Neuronal stem cell (in vitro differentiated cells): ENCODE data around the gene METTL21A.
"Not testable (repeated sequence)": the region's sequence is repeated elsewhere in the genome, so short reads cannot be mapped to it uniquely, and the experiment has no call there.

Experiments
- DNase-seq: peaks from one replicate; pipeline ENCODE4 v3.0.0-alpha.2; 2013; ENCODE audit warnings: low spot score
- H2AFZ ChIP-seq: one replicate; pipeline ENCODE4 v1.6.1; 2013; ENCODE audit warnings: mild to moderate bottlenecking, low read length, inconsistent platforms
- H2AK5ac ChIP-seq: 2 replicates; pipeline ENCODE4 v1.6.1; 2013; ENCODE audit warnings: low read depth, mild to moderate bottlenecking, inconsistent platforms, low read length, moderate library complexity, mixed read lengths
- H2BK120ac ChIP-seq: 2 replicates; pipeline ENCODE4 v1.6.1; 2013; ENCODE audit warnings: low read depth, mild to moderate bottlenecking, inconsistent platforms, low read length, moderate library complexity, mixed read lengths
- H2BK12ac ChIP-seq: one replicate; pipeline ENCODE4 v1.6.1; 2013; ENCODE audit warnings: low read length, inconsistent platforms
- H2BK15ac ChIP-seq: 2 replicates; pipeline ENCODE4 v1.6.1; 2013; ENCODE audit warnings: mild to moderate bottlenecking, low read length, inconsistent platforms, mixed read lengths
- H2BK5ac ChIP-seq: one replicate; pipeline ENCODE4 v1.6.1; 2013; ENCODE audit warnings: inconsistent platforms, mild to moderate bottlenecking, low read length, moderate library complexity
- H3K14ac ChIP-seq: one replicate; pipeline ENCODE4 v1.6.1; 2013; ENCODE audit warnings: low read length, inconsistent platforms
- H3K18ac ChIP-seq: 2 replicates; pipeline ENCODE4 v1.6.1; 2013; ENCODE audit warnings: low read length, inconsistent platforms
- H3K23ac ChIP-seq: 2 replicates; pipeline ENCODE4 v1.6.1; 2013; ENCODE audit warnings: low read depth, mild to moderate bottlenecking, mixed read lengths, low read length, inconsistent platforms; ENCODE audit not compliant: poor library complexity
- H3K27ac ChIP-seq: replicated peaks from 3 replicates; pipeline ENCODE4 v1.5.1; 2013; ENCODE audit warnings: low read length, inconsistent platforms
- H3K27me3 ChIP-seq, 3 experiments: 2 replicates each; pipeline ENCODE4 v1.6.1; 2013; ENCODE audit warnings: low read length in 3 of 3, mild to moderate bottlenecking in 2 of 3, inconsistent platforms in 1 of 3, low read depth in 1 of 3, mixed read lengths in 1 of 3, moderate library complexity in 1 of 3; ENCODE audit not compliant: control insufficient read depth in 3 of 3, insufficient read depth in 3 of 3
- H3K36me3 ChIP-seq, 2 donors: replicated peaks in 1 of 2; 2 replicates each; pipeline ENCODE4 v1.6.1; 2013; ENCODE audit warnings: low read length in 2 of 2; ENCODE audit not compliant: control insufficient read depth in 2 of 2, insufficient read depth in 2 of 2
- H3K4ac ChIP-seq: 2 replicates; pipeline ENCODE4 v1.6.1; 2013; ENCODE audit warnings: inconsistent platforms, mild to moderate bottlenecking, low read length, moderate library complexity
- H3K4me1 ChIP-seq, 2 donors: 1 replicate in 1 of 2; 2 replicates in 1 of 2; pipeline ENCODE4 v1.6.1; 2013; ENCODE audit warnings: low read length in 2 of 2, low read depth in 1 of 2; ENCODE audit not compliant: control insufficient read depth in 2 of 2, insufficient read depth in 1 of 2
- H3K4me2 ChIP-seq: one replicate; pipeline ENCODE4 v1.6.1; 2013; ENCODE audit warnings: mild to moderate bottlenecking, low read length, inconsistent platforms; ENCODE audit not compliant: insufficient read depth, poor library complexity, severe bottlenecking
- H3K4me3 ChIP-seq, 2 donors: 2 replicates each; pipeline ENCODE4 v1.5.1; 2013; ENCODE audit warnings: low read length in 2 of 2, mild to moderate bottlenecking in 2 of 2, inconsistent platforms in 1 of 2, moderate library complexity in 1 of 2
- H3K79me1 ChIP-seq: one replicate; pipeline ENCODE4 v1.6.1; 2013; ENCODE audit warnings: low read depth, mild to moderate bottlenecking, inconsistent platforms, low read length, moderate library complexity
- H3K9ac ChIP-seq: one replicate; pipeline ENCODE4 v1.6.1; 2013; ENCODE audit warnings: mild to moderate bottlenecking, low read depth, low read length, inconsistent platforms; ENCODE audit not compliant: poor library complexity
- H3K9me3 ChIP-seq, 2 donors: replicated peaks in 1 of 2; 2 replicates each; pipeline versions ENCODE3 to v1.6.1; 2013; ENCODE audit warnings: low read length in 2 of 2, mild to moderate bottlenecking in 2 of 2, inconsistent platforms in 1 of 2, low read depth in 1 of 2, mixed read lengths in 1 of 2, moderate library complexity in 1 of 2; ENCODE audit not compliant: control insufficient read depth in 2 of 2, insufficient read depth in 1 of 2
- H4K8ac ChIP-seq: one replicate; pipeline ENCODE4 v1.6.1; 2013; ENCODE audit warnings: low read depth, mild to moderate bottlenecking, inconsistent platforms, low read length, moderate library complexity
- H4K91ac ChIP-seq: one replicate; pipeline ENCODE4 v1.6.1; 2013; ENCODE audit warnings: low read length, low read depth, mild to moderate bottlenecking, inconsistent platforms; ENCODE audit not compliant: poor library complexity
- WGBS, 2 donors: extraction: QIAGEN DNeasy Blood & Tissue Kit; methylation state at CpG; one replicate each; pipeline ENCODE4 v1.1.7; 2013; ENCODE audit warnings: missing lambda C conversion rate in 2 of 2, mixed read lengths in 1 of 2; ENCODE audit not compliant: insufficient read length in 2 of 2, insufficient replicate concordance in 1 of 2; ENCODE audit errors: extremely low coverage in 2 of 2; 5-methylcytosine and 5-hydroxymethylcytosine counted together

Gene METTL21A

GRCh38 chr2:207640661-207641060 is 15.5 kb upstream of the METTL21A start:
- no peak overlapping the region for H2BK120ac ChIP-seq
- H2AFZ ChIP-seq, result no peak overlapping the region
- H4K8ac ChIP-seq, result no peak overlapping the region
- no CpG with 5 or more reads among the region's 1 CpG for WGBS, 2 donors
- DNase-seq, result no peak
- H3K9me3 ChIP-seq, result peaks cover 0 to 4% of the 10 kb centered on the region in 2 donors
- H3K18ac ChIP-seq, result no peak overlapping the region
- no peak overlapping the region for H2BK5ac ChIP-seq
- H3K36me3 ChIP-seq, result no peaks in the 10 kb centered on the region
- peaks cover 0 to 7% (median 0%) of the 10 kb centered on the region in 3 experiments for H3K27me3 ChIP-seq
- H4K91ac ChIP-seq, result no peak overlapping the region
- no peak overlapping the region for H2BK12ac ChIP-seq
- no peak overlapping the region for H2AK5ac ChIP-seq
- H3K23ac ChIP-seq, result no peak overlapping the region
- no peak overlapping the region for H3K4ac ChIP-seq
- no peak overlapping the region for H3K4me2 ChIP-seq
- H3K4me1 ChIP-seq, result no peaks in the 10 kb centered on the region
- no peak overlapping the region for H2BK15ac ChIP-seq
- H3K27ac ChIP-seq, result no peak overlapping the region
- no peaks in the 10 kb centered on the region for H3K79me1 ChIP-seq
- H3K4me3 ChIP-seq, result no peak overlapping the region
- H3K9ac ChIP-seq, result no peak overlapping the region
- no peak overlapping the region for H3K14ac ChIP-seq

DNA sequence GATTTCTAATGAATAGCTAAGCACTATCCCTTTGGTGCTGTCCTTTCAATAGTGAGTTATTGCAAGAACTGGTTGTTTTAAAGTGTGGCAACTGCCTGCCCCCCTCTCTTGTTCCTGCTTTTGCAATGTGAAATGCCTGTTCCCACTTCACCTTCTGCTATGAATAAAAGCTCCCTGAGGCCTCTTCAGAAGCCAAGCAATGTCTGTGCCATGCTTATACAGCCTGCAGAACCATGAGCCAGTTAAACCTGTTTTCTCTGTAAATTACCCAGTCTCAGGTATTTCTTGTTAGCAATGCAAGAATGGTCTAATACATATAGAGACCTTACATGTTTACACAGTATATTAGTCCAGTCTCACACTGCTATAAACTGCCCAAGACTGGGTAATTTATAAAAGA is 15.0 kb upstream of the METTL21A start:
- peaks cover 0 to 7% (median 0%) of the 10 kb centered on the region in 3 experiments for H3K27me3 ChIP-seq

DNA sequence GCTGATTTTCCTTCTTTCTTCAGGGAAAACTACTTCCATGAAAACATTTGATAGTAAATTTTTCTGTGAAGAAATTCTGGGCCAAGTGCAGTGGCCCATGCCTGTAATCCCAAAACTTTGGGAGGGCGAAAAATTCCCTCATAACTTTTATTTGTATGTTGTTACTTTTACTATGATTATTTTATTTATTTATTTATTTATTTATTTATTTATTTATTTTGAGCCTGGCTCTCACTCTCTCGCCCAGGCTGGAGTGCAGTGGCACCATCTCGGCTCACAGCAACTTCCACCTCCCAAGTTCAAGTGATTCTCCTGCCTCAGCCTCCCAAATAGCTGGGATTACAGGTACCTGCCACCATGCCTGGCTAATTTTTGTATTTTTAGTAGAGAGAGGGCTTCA is 14.1 kb upstream of the METTL21A start:
- WGBS, 2 donors, result no CpG with 5 or more reads among the region's 3 CpGs
- not testable (repeated sequence) for H2AK5ac ChIP-seq

More for the DNA sequence above, 15.0 kb upstream of the METTL21A start:
- no peak overlapping the region for H3K14ac ChIP-seq
- H3K4ac ChIP-seq, result no peak overlapping the region
- H3K4me3 ChIP-seq, result no peak overlapping the region
- no peak overlapping the region for H3K27ac ChIP-seq
- H3K9ac ChIP-seq, result no peak overlapping the region
- no peak overlapping the region for H2AK5ac ChIP-seq
- no peak overlapping the region for H3K18ac ChIP-seq
- H3K9me3 ChIP-seq, result peaks cover 0 to 4% of the 10 kb centered on the region in 2 donors
- no peak overlapping the region for H2BK12ac ChIP-seq
- H2BK5ac ChIP-seq, result no peak overlapping the region
- no peaks in the 10 kb centered on the region for H3K79me1 ChIP-seq
- H3K4me1 ChIP-seq, result no peaks in the 10 kb centered on the region
- no peak overlapping the region for H3K4me2 ChIP-seq
- no peak overlapping the region for H4K91ac ChIP-seq
- H3K23ac ChIP-seq, result no peak overlapping the region
- no peak overlapping the region for H4K8ac ChIP-seq
- DNase-seq, result no peak
- no peak overlapping the region for H2BK15ac ChIP-seq
- no peaks in the 10 kb centered on the region for H3K36me3 ChIP-seq
- H2BK120ac ChIP-seq, result no peak overlapping the region
- H2AFZ ChIP-seq, result no peak overlapping the region

GRCh38 chr2:207635468-207636200 is 10.4 kb upstream of the METTL21A start:
- H2BK120ac ChIP-seq, result no peak overlapping the region
- no peak overlapping the region for H3K14ac ChIP-seq
- H4K91ac ChIP-seq, result no peak overlapping the region
- H3K9me3 ChIP-seq, result no peaks in the 10 kb centered on the region
- DNase-seq, result no peak
- no peak overlapping the region for H3K4ac ChIP-seq
- H3K4me1 ChIP-seq, result no peaks in the 10 kb centered on the region
- H2BK12ac ChIP-seq, result no peak overlapping the region
- no peak overlapping the region for H2BK15ac ChIP-seq
- WGBS, 2 donors, result no CpG with 5 or more reads among the region's 11 CpGs
- no peak overlapping the region for H2AK5ac ChIP-seq
- H3K79me1 ChIP-seq, result no peaks in the 10 kb centered on the region
- H4K8ac ChIP-seq, result no peak overlapping the region
- no peak overlapping the region for H3K27ac ChIP-seq
- no peak overlapping the region for H2AFZ ChIP-seq
- H3K4me2 ChIP-seq, result no peak overlapping the region
- no peak overlapping the region for H3K9ac ChIP-seq
- no peak overlapping the region for H3K4me3 ChIP-seq
- no peak overlapping the region for H2BK5ac ChIP-seq
- H3K18ac ChIP-seq, result no peak overlapping the region
- H3K23ac ChIP-seq, result no peak overlapping the region
- H3K27me3 ChIP-seq, result peaks cover 0 to 14% (median 0%) of the 10 kb centered on the region in 3 experiments
- H3K36me3 ChIP-seq, result no peaks in the 10 kb centered on the region

More for the DNA sequence above, 14.1 kb upstream of the METTL21A start:
- H3K14ac ChIP-seq, H3K79me1 ChIP-seq, H3K36me3 ChIP-seq, H3K4me1 ChIP-seq, H2BK5ac ChIP-seq, H3K23ac ChIP-seq, H4K8ac ChIP-seq, H3K27ac ChIP-seq, H3K4ac ChIP-seq, H2BK120ac ChIP-seq, H2BK12ac ChIP-seq, H3K9me3 ChIP-seq, H4K91ac ChIP-seq, H3K27me3 ChIP-seq, H3K18ac ChIP-seq, DNase-seq, H2AFZ ChIP-seq, H3K9ac ChIP-seq, H3K4me3 ChIP-seq, H2BK15ac ChIP-seq, H3K4me2 ChIP-seq: not testable (repeated sequence)
